HG02852 (cell line): ENCODE results near the gene LBX2.

ENCODE experiments used
- ATAC-seq: cut with Tn5 transposase; IDR thresholded peaks from one replicate; pipeline ENCODE4 v1.9.1; 2021; ENCODE audit warnings: mild to moderate bottlenecking, moderate library complexity; ENCODE audit not compliant: unreplicated experiment

Gene LBX2

GRCh38 chr2:74526649-74527230 is 27.3 kb upstream of the LBX2 start:
- ATAC-seq: no peak

GRCh38 chr2:74525717-74526648 is 26.6 kb upstream of the LBX2 start, which contains the start of gene DQX1:
DQX1 (minus strand) TSS chr2:74526231; CDS start chr2:74525729, 502 bp downstream.
- ATAC-seq: no peak

GRCh38 chr2:74524955-74525716 is 25.7 kb upstream of the LBX2 start:
- ATAC-seq: no peak

- no peak for ATAC-seq
Measured at GRCh38 chr2:74524005-74524404, 24.6 kb upstream of the LBX2 start.

GRCh38 chr2:74522516-74522915 is 23.1 kb upstream of the LBX2 start:
- ATAC-seq: no peak

- ATAC-seq: no peak
Measured at GRCh38 chr2:74516650-74517049, 17.2 kb upstream of the LBX2 start.

GRCh38 chr2:74515981-74516633 is 16.7 kb upstream of the LBX2 start:
- no peak for ATAC-seq

GRCh38 chr2:74515271-74515980 is 16.0 kb upstream of the LBX2 start:
- ATAC-seq: no peak

GRCh38 chr2:74514368-74515270 is 15.2 kb upstream of the LBX2 start, which contains the start of gene TLX2:
TLX2 (plus strand) TSS chr2:74514450; CDS start chr2:74514807, 357 bp downstream.
- no peak for ATAC-seq

- no peak for ATAC-seq
Measured at GRCh38 chr2:74513605-74514367, 14.4 kb upstream of the LBX2 start.

GRCh38 chr2:74512744-74513604 is 13.6 kb upstream of the LBX2 start:
- ATAC-seq: no peak

- ATAC-seq: no peak
Measured at GRCh38 chr2:74511104-74511989, 11.9 kb upstream of the LBX2 start.

GRCh38 chr2:74510272-74510671 is 10.9 kb upstream of the LBX2 start:
- no peak for ATAC-seq

- ATAC-seq: peak; percentile 5
Measured at GRCh38 chr2:74507926-74508520, 8.6 kb upstream of the LBX2 start.

GRCh38 chr2:74507145-74507925 is 7.9 kb upstream of the LBX2 start, which contains the start of gene PCGF1:
PCGF1 (minus strand) TSS chr2:74507695; CDS start chr2:74507668, 27 bp downstream.
- ATAC-seq: peak; percentile 88
